HG03175 (cell line): ENCODE data around the gene PRKAB1.
"Not testable (repeated sequence)": the region's sequence is repeated elsewhere in the genome, so short reads cannot be mapped to it uniquely, and the experiment has no call there.

Source experiments
- ATAC-seq: cut with Tn5 transposase; IDR thresholded peaks from one replicate; pipeline ENCODE4 v1.9.1; 2021; ENCODE audit warnings: mild to moderate bottlenecking, moderate library complexity; ENCODE audit not compliant: unreplicated experiment

PRKAB1 gene, protein sequence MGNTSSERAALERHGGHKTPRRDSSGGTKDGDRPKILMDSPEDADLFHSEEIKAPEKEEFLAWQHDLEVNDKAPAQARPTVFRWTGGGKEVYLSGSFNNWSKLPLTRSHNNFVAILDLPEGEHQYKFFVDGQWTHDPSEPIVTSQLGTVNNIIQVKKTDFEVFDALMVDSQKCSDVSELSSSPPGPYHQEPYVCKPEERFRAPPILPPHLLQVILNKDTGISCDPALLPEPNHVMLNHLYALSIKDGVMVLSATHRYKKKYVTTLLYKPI

GRCh38 chr12:119667577-119668323 is at the start of gene PRKAB1:
PRKAB1 (plus strand) TSS chr12:119668133; CDS start chr12:119668245, 112 bp downstream.
- ATAC-seq, result peak; percentile 96

- ATAC-seq, result not testable (repeated sequence)
Measured at GRCh38 chr12:119618328-119618896, 49.5 kb upstream of the PRKAB1 start.

DNA sequence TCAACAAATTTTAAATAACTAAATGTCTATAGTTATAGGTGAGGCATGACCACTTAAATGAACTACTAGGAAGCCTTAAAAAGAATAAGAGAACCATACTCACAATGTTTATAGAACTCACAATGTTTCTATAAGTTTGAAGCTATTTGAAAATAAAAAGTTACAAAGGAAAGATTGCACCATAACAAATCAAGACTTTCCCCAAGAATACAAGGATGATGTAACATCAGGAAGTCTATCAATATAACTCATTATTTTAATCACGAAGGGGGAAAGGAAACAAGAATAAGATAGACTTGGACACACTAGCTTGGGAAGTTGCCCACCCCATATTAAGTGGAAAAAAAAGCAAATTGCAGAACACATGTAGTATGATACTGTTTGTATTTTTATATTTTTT is 47.4 kb upstream of the PRKAB1 start:
- ATAC-seq, result no peak

GRCh38 chr12:119621878-119622277 is 46.1 kb upstream of the PRKAB1 start:
- no peak for ATAC-seq

- ATAC-seq, result no peak
Measured at GRCh38 chr12:119624966-119625365, 43.0 kb upstream of the PRKAB1 start.

GRCh38 chr12:119627019-119627643 is 40.8 kb upstream of the PRKAB1 start:
- no peak for ATAC-seq

- ATAC-seq, result no peak
Measured at GRCh38 chr12:119627686-119628085, 40.2 kb upstream of the PRKAB1 start.

DNA sequence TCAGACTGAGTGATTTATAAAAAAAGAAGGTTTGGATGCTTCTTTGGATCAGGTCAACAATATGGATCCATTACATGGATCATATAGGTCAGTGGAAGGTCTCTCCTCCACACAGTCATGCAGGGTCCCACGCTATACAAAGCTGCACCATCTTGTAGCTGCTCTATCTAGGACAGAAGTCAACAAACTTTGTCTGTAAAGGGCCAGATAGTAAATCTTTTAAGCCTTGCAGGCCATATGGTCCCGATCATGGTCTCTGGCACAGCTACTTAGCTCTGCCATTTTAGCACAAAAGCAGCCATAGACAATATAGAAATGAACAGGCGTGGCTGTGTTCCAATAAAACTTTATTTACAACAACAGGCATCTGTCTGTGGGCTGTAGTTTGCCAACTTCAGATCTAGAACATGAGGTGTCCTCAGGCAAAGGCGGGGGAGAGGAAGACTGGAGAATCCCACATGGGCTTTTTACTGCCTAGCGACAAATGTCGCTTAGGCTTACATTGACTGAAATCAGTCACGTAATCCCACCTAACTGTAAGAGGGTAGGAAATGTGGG is 37.6 kb upstream of the PRKAB1 start:
- no peak for ATAC-seq

GRCh38 chr12:119630962-119631550 is 36.9 kb upstream of the PRKAB1 start:
- no peak for ATAC-seq

- no peak for ATAC-seq
Measured at GRCh38 chr12:119631930-119632678, 35.8 kb upstream of the PRKAB1 start.

DNA sequence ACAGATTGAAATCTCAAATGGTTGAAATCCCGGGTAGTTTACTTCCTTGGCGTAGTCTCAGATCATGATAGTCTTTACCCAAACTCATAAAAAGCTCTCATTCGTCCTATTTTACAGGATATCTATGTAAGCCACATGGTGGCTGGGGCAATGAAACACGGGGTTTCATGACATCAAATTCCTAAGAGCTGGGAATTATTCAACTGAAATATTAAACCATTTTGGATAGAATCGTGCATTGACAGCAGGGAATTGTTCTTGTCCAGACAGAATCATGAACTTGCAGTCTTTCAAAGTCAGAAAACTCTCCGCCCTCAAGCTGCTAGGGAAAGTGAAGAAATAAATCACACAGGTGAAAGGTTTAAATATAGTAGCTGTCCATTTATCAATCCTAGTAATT is 33.2 kb upstream of the PRKAB1 start:
- ATAC-seq, result no peak

DNA sequence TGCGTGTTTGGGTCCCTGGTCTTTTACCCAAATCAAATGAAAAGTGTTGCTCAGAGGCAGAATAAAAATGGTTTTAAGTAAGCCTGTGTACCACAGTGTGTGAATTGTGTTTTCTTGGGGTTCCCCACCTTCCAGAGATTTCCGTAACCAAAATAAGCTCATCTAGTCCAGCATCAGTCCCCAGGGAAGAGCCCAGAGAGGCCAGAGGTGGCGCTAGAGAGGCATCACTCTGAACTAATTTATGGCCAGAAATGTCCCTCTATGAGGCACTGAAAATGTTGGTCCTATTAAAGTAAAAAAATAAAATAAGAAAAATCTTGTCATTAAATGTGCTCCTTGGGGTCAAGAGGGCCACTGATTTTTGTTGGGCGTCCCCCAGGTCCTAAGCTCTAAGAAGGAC is 24.9 kb upstream of the PRKAB1 start:
- no peak for ATAC-seq

- no peak for ATAC-seq
Measured at GRCh38 chr12:119644930-119645329, 23.0 kb upstream of the PRKAB1 start.

DNA sequence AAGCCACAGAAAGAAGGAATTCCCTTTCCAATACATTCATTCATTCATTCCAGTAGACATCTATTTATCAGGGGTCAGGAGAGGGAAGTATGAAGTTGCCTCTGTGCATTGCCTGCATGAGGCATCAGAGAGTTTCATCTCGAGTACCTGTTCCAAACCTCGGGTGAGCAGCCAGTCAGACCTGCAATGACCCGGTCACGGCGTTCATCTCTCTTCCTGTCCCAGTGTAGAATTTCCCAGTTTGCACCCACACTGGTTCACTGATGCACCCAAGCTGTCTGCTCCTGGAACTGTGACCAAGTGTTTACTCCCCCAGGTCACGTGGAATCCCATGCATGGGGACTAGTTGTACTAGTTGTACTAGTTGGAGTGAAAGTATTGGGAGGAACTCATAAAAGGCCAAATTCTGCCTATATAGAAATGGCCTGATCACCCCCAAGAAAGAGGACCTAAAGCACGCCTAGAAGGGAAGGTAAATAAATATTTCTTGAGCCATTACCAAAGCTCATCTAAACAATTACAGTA is 22.3 kb upstream of the PRKAB1 start:
- ATAC-seq, result no peak

- no peak for ATAC-seq
Measured at GRCh38 chr12:119649202-119649808, 18.6 kb upstream of the PRKAB1 start.

DNA sequence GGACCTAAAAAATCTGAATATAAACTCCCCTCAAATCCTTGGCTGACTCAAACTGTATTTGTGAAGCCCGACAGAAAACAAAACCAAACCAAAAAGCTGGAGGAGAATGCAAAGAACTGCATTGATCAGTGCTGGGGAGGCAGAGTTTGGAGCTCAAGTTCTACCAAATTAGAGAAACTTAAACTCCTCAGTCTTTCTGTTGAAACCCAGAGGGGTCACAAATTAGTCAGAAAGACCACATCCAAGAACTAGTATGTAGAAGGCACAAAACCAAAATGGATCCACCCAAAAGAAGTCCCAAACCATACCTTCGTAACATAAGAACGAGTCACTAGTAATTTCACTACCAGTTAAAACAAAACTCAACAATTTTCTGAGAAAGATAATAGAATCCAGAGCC is 15.3 kb upstream of the PRKAB1 start:
- no peak for ATAC-seq

- ATAC-seq, result not testable (repeated sequence)
Measured at GRCh38 chr12:119657001-119657400, 10.9 kb upstream of the PRKAB1 start.

DNA sequence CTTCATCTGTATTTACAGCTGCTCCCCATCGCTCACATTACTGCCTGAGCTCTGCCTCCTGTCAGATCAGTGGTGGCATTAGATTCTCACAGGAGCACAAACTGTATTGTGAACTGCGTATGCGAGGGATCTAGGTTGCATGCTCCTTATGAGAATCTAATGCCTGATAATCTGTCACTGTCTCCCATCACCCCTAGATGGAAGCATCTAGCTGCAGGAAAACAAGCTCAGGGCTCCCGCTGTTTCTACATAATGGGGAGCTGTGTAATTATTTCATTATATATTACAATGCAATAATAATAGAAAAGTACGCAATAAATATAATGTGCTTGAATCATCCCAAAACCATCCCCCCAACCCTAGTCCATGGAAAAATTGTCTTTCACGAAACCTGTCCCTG is 9.8 kb upstream of the PRKAB1 start:
- ATAC-seq, result not testable (repeated sequence)

- peak; percentile 76 for ATAC-seq
Measured at GRCh38 chr12:119659289-119659897, 8.5 kb upstream of the PRKAB1 start.
